ENCODE measurements around the gene TMPRSS6.

DNA sequence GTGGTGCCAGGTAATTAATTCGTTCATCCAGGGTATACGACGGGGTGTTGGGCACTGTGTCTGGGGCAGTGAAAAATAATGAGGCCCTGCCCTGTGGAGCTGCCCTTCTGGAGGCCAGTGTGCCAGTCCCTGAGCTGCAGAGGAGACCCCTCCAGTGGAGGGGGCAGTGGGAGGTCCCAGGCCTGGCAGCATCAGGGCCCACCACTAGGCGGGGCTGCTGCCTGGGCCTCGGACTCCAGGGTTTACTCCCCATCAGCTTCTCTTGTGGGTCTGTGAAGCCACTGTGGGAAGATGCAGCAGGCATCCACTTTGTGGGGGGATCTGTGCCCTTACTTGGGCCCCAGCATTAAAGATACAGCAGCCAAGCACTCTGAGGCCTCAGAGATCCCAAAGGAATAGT lies 17.4 kb upstream of the TMPRSS6 start:
- TF ChIP-seq, protein P1, sequence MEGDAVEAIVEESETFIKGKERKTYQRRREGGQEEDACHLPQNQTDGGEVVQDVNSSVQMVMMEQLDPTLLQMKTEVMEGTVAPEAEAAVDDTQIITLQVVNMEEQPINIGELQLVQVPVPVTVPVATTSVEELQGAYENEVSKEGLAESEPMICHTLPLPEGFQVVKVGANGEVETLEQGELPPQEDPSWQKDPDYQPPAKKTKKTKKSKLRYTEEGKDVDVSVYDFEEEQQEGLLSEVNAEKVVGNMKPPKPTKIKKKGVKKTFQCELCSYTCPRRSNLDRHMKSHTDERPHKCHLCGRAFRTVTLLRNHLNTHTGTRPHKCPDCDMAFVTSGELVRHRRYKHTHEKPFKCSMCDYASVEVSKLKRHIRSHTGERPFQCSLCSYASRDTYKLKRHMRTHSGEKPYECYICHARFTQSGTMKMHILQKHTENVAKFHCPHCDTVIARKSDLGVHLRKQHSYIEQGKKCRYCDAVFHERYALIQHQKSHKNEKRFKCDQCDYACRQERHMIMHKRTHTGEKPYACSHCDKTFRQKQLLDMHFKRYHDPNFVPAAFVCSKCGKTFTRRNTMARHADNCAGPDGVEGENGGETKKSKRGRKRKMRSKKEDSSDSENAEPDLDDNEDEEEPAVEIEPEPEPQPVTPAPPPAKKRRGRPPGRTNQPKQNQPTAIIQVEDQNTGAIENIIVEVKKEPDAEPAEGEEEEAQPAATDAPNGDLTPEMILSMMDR (IDR thresholded peaks at IDR 0.05 in 4 of 5, conservative IDR thresholded peaks at IDR 0.05 in 1 of 5), result peak in 2 of 5 experiments; percentile 25 to 29
- TF ChIP-seq POLR2A (IDR thresholded peaks at IDR 0.05), result no peak
